ENCODE measurements around the gene MTREX.

The MTREX gene

GRCh38 chr5:55383254-55383653 lies 75.5 kb downstream of the MTREX start:
- no peak for DNase-seq (ENCODE audit: low read depth in 2 of 2)

- no peak for DNase-seq (ENCODE audit: low read depth in 2 of 2)
These were observed 76.3 kb downstream of the MTREX start for GRCh38 chr5:55384072-55384471.

DNA sequence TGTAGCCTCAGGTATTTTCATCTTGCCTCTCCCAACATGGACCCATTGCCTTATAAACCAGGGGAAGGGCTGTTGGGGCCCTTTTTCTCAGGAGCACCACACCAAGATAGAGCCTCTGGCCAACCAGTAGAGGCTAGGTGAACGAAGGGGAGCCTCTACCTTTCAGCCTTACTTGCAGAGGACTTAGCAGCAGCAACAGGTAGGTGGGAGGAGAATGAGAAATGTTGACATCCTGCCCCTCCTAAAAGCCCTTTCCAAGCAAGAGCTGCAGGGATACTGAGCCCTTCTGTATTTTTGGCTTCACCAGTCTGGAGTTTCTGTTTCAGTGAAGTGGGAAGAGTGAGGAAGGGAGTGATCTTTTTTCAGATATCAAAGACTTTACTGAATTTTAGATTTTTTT lies 77.4 kb downstream of the MTREX start:
- no peak for DNase-seq (ENCODE audit: low read depth in 2 of 2)

DNA sequence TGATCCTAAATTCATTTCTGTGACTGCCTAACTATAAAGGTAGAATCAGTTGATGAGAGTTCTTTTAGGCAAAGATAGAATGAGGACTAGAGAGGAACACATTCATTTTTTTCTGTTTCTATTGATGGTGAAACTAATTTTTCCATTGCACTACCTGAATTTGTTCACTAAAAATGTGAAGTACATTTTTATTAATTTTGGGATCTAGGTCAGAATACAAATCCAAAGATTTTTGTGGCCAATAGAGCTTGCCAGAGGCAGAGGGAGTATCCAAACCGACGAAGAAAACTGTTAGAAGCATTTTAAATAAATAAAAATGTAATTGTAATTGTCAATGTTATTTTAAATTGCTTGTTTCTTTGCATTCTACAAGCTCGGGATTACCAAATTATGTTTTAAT lies 78.1 kb downstream of the MTREX start:
- DNase-seq (ENCODE audit: low read depth in 2 of 2) = no peak

GRCh38 chr5:55386356-55386755 lies 78.6 kb downstream of the MTREX start:
- no peak for DNase-seq (ENCODE audit: low read depth in 2 of 2)

DNA sequence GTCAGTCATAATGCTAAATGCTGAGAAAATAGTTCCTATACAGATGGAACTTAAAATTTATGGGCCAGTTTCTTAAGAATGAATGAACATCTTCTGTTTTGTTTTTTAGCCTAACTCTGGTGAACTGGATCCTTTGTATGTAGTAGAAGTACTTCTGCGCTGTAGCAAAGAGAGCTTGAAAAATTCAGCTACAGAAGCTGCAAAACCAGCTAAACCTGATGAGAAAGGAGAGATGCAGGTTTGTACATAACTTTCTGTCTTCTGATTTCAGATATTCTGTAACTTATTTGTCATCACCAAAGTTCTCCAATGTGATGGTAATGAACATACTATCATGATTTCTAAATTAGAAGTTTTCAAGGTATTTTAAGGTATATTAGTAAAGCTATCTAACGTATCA lies 80.1 kb downstream of the MTREX start:
- no peak for DNase-seq (ENCODE audit: low read depth in 2 of 2)

DNA sequence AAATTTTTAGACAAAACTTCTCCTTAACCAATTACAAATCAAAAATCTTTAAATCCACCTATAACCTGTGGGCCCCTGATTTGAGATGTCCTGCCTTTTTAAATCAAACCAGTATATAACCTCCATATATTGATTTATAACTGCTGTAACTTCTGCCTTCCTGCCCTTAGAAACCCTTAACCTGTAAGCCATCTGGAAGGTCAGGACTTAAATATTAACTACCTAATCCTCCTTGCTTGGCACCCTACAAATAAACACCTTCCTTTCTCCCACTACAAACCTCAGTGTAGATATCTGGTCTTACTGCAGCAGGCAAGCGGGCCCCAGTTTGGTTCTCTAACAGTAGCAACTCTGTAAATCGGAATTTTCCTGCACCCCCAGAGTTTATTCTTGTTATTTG lies 83.9 kb downstream of the MTREX start:
- no peak for DNase-seq (ENCODE audit: low read depth in 2 of 2)

- DNase-seq (ENCODE audit: low read depth in 2 of 2) = no peak
These were observed 84.9 kb downstream of the MTREX start for GRCh38 chr5:55392669-55393068.

- DNase-seq (ENCODE audit: low read depth in 2 of 2) = no peak
These were observed 85.8 kb downstream of the MTREX start for GRCh38 chr5:55393501-55394175.

- no peak for DNase-seq (ENCODE audit: low read depth in 2 of 2)
These were observed 94.4 kb downstream of the MTREX start for GRCh38 chr5:55402199-55402598.

GRCh38 chr5:55406292-55406691 lies 98.5 kb downstream of the MTREX start:
- no peak for DNase-seq (ENCODE audit: low read depth in 2 of 2)

GRCh38 chr5:55407059-55407684 lies 99.4 kb downstream of the MTREX start:
- no peak for DNase-seq (ENCODE audit: low read depth in 2 of 2)

- no peak for DNase-seq (ENCODE audit: low read depth in 2 of 2)
These were observed 100.2 kb downstream of the MTREX start for GRCh38 chr5:55407984-55408383.

DNA sequence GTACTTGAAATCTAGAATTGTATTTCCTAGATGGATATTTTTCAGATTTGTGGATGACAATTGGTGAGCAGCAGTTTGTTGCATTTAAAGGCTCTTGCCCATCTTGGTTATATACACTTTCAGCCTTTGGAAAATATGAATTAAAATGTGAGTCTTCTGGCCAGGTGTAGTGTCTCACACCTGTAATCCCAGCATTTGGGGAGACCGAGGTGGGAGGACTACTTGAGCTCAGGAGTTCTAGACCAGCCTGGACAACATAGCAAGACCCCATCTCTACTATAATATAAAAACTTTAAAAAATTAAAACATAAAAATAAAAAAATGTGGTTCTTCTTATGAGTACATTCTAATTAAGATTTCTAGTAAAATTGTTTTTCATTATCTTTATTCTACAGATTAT lies 102.0 kb downstream of the MTREX start:
- DNase-seq (ENCODE audit: low read depth in 2 of 2) = no peak

- DNase-seq (ENCODE audit: low read depth in 2 of 2) = no peak
These were observed 103.1 kb downstream of the MTREX start for GRCh38 chr5:55410845-55411244.

DNA sequence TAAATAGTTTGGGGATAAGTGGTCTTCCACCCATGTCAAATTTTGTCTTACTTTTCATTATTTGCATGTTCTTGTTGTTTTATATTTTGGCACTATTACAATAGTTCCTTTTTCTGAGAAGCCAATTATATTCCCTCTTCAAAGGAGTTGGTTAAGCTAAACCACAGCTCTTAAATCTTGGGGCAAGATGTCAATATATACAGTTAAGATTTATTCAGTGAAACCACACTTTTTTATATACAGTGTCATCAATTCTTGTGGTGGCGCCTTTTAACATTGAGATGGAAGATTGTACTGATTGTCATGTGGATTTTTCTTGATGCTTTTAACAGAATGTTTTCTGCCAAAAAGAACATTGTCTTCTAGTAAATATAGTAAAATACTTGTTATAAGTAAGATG lies 104.1 kb downstream of the MTREX start:
- no peak for DNase-seq (ENCODE audit: low read depth in 2 of 2)

- DNase-seq (ENCODE audit: low read depth in 2 of 2) = no peak
These were observed 105.9 kb downstream of the MTREX start for GRCh38 chr5:55413644-55414043.

GRCh38 chr5:55415071-55415470 lies 107.3 kb downstream of the MTREX start:
- DNase-seq (ENCODE audit: low read depth in 2 of 2) = no peak

GRCh38 chr5:55416306-55416705 lies 108.5 kb downstream of the MTREX start:
- DNase-seq (ENCODE audit: low read depth in 2 of 2) = no peak

DNA sequence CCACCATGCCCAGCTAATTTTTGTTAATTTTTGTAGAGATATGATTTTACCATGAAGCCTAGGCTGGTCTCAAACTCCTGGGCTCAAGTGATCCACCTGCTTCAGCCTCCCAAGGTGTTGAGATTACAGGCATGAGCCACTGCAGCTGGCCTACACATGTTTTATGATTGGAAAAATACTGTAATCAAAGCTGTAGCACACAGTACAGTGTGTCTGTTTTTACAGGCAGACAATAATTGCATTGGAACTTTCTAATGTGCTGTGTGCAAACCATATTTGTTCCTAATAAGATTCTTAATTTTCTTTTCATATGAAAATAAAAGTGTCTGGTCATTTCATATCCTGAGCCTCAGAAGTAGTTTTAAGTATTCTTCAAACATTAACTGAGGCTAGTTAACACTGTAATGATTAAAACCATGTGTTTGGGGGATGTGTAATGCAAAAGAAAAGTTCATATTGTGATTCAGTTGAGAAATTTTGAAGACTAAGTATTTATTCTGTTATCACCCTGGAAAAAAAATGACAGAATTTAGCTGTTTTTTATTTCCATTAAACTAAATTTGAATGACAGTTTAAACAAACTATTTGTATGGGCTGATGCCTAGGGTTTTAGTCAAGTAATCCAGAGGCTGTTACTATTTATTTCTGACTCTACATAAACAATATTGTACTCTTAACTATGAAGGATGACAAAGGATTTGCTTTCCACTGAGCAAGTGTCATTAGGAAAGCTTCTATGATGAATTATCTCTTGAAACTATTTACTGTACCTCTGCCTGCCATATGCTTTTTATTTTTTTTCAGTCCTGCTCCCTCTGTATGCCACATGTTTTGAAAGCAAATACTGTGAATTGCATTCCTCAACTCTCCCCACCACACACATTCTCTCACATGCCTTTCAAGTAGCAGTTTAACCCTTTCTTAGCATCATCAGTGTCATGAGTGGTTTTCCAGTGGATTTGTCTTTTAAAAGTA lies 111.5 kb downstream of the MTREX start:
- DNase-seq (ENCODE audit: low read depth in 2 of 2) = no peak

DNA sequence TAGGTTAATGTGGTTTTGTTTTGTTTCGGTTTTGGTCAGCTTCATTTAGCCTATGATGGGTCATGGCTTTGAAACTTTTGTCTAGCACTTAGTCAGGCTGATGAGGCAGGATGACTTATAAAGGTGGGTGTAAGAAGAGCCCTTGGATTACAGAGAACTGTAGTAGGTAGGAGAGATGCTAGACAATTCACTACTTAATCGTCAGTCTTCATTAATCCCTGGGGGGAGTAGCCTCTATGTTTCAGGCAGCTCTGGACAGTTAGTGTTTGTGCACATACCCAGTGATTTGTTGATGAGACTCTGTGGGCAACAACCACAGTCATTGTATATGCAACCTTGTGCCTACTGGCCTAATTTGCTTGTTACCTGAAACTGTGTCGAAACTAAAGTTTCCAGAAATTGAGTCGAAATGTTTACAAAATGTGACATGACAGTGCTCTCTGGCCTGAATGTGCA lies 113.3 kb downstream of the MTREX start:
- DNase-seq (ENCODE audit: low read depth in 2 of 2) = no peak

DNA sequence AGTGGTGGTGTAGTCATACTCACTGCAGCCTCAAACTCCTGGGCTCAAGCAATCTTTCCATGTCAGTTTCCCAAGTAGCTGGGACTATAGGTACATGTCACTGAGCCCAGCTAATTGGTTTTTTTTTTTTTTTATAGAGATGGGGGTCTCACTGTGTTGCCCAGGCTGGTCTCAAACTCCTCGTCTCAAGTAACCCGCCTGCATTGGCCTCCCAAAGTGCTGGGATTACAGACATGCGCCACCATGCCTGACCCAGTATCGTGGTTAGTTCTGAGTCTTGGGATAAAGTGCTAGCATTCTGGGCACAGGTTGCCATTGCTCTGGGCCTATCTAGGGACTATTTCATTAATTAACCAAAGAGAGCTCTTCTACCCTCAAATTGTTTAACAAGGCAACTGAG lies 118.7 kb downstream of the MTREX start:
- no peak for DNase-seq (ENCODE audit: low read depth in 2 of 2)

DNA sequence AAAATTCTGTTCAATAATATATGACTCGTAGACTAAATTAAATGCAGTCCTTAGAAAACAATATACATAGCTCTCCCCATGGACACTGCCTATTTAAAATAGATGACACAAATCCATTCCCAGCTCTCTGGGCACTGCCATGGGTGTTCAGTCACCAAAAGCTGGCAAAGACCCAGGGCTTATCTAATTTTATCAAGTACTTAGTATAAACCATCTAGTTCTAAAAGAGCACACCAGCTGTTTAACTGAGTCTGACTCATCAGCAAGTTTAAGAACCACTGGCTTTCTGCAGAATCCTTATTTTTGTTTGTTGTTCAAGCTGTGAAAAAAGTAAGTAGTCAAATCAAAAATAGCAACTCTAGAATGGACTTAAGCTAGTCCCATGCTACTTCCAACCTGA lies 119.4 kb downstream of the MTREX start:
- no peak for DNase-seq (ENCODE audit: low read depth in 2 of 2)

Measured in activated CD8-positive, alpha-beta memory T cell treated with anti-CD3 and anti-CD28 coated beads for 4 hours (primary cell).